GM12891 (cell line): ENCODE data around the gene GANC.

Experiments used
- PAX5 ChIP-seq: IDR thresholded peaks from 2 replicates; pipeline ENCODE4 v1.6.1; 2011; ENCODE audit warnings: low read length, moderate library complexity, mild to moderate bottlenecking; ENCODE audit not compliant: insufficient read depth, severe bottlenecking
- POLR2A ChIP-seq: IDR thresholded peaks from 2 replicates; pipeline ENCODE4 v1.6.1; 2011; ENCODE audit warnings: low read depth, low read length, control low read depth
- POLR2AphosphoS5 ChIP-seq: IDR thresholded peaks from 2 replicates; pipeline ENCODE4 v1.6.1; 2011; ENCODE audit warnings: low read depth, low read length, control low read depth
- SPI1 ChIP-seq: IDR thresholded peaks from 2 replicates; pipeline ENCODE4 v1.6.1; 2011; ENCODE audit warnings: low read depth, low read length, control low read depth
- TAF1 ChIP-seq: IDR thresholded peaks from 2 replicates; pipeline ENCODE4 v1.6.1; 2011; ENCODE audit warnings: low read depth, low read length, control low read depth

DNA sequence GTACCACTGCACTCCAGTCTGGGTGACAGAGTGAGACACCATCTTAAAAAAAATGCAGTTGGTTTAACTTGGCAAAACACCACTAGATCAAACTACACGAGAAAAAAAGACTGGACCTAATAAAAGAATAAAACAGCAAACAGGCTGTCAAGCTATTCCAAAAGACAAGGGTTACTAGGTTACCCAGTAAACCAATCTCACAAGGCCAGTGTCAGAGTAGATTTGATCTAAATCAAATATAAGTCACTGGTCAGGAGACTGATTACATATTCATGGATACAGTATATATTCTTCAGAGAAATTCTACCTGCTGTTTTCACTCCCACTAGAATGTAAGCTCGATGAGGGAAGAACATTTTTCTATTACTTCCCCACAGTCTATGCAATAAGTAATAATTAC, 2.5 kb upstream of the GANC start:
- TF ChIP-seq POLR2AphosphoS5: no peak
- TF ChIP-seq TAF1: no peak
- TF ChIP-seq POLR2A: no peak
- no peak for TF ChIP-seq SPI1
- no peak for TF ChIP-seq PAX5
